Measurements from ENCODE around the gene DNAH8. TPM values are rescaled to one million over a fixed set of nuclear protein-coding genes. Genes with fewer than 3 reads are reported as not detected.

DNAH8 gene
- total and polyA plus RNA-seq, 2 donors (not counting 3 experiments of a cell fraction or from before 2014, with no cell fraction given): 0.29 to 0.61 TPM

DNA sequence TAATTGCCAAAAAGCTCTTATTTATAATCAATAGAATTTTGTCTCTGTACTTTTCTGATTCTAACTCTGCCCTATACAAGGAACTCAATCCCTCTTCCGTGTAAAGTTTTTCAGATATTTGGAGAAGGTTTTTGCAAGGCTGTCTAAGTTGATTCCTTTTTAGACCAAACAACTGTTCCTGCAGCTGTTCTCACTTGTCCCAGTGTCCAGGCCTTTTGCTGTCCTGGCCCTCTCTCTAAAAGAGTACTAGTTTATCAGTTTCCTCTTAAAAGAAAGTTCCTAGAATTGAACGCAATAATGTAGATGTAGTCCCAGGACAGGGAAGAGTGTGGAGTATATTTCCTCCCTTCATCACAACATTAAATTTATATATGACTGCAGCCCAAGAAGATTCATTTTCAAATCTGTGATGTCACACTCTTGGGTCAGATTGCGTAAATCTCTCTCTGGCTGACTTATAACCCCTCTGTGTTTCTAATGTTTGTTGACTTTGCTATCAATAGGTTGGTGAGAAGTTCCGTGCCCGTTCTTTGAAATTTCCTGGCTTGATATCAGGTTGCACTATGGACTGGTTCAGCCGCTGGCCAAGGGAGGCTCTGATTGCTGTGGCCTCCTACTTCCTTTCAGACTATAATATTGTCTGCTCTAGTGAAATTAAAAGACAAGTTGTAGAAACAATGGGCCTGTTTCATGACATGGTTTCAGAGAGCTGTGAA is 194.1 kb downstream of the DNAH8 start:
- Histone ChIP-seq H4K20me1 (replicated peaks; ENCODE audit: control insufficient read depth, extremely low read depth, insufficient read depth, low read length) (no peaks in the 10 kb centered on the region), H3K4me1 (ENCODE audit: control insufficient read depth, extremely low read depth, insufficient read depth, low read length) (no peaks in the 10 kb centered on the region), H3K4me3 (replicated peaks in 1 of 3; ENCODE audit: insufficient read depth in 1 of 3, low read depth in 1 of 3, low read length in 3 of 3) (no peak overlapping the region), H3K27me3 (ENCODE audit: control insufficient read depth in 2 of 2, insufficient read depth in 2 of 2, low read length in 2 of 2) (peaks cover 0 to 2% of the 10 kb centered on the region in 2 experiments), H3K79me2 (ENCODE audit: control insufficient read depth, insufficient read depth, low read length) (no peaks in the 10 kb centered on the region), H3K9ac (replicated peaks; ENCODE audit: extremely low read depth, insufficient read depth, low read length) (no peak overlapping the region), H3K4me2 (ENCODE audit: insufficient read depth, low read length) (no peak overlapping the region), H3K27ac (ENCODE audit: insufficient read depth, low read depth, low read length) (no peak overlapping the region), H3K36me3 (ENCODE audit: control insufficient read depth in 2 of 2, extremely low read depth in 1 of 2, insufficient read depth in 2 of 2, low read length in 2 of 2) (no peaks in the 10 kb centered on the region), H3K9me1 (replicated peaks; ENCODE audit: control insufficient read depth, extremely low read depth, insufficient read depth, low read length) (no peaks in the 10 kb centered on the region), H2AFZ (ENCODE audit: low read depth, low read length) (no peak overlapping the region), H3K9me3 (replicated peaks; ENCODE audit: control insufficient read depth, insufficient read depth, low read length) (no peaks in the 10 kb centered on the region)
- ChIA-PET POLR2A (no interaction called here), CTCF (no interaction called here)
- FAIRE-seq (no peak), DNase-seq (ENCODE audit: low read depth, low spot score) (peak; percentile 5)
- dilution Hi-C loops (cut with MboI; ENCODE audit: extremely low pct_ligation_motif_present, low sequenced_read_pairs) (no loop called here), intact Hi-C loops (cut with micrococcal nuclease) (no loop called here)
- TF ChIP-seq FOS (IDR thresholded peaks at IDR 0.05; ENCODE audit: borderline replicate concordance, insufficient read depth, low read length): no peak
- BruUV-seq (replicated peaks): no TSS peak

DNA sequence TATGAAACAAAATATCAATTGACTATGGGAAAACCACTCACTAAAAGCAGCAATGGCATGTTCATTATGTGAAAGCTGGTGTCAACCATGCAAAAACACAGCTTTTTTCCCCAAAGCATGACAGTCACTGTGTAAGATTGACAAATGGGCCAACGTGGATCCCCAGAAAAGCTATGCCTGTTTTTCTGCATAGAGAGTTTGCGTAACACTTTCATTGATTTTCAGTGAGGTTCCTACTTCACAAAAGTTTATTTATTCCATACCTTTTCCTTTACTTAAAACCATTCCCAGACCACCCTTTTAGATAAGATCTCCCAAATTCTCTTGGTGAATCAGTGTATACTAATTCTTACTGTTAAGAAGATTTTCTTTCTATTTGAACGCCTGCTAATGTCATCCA is 195.1 kb downstream of the DNAH8 start:
- H3K27ac ChIP-seq (ENCODE audit: insufficient read depth, low read depth, low read length): no peak overlapping the region
- H2AFZ ChIP-seq (ENCODE audit: low read depth, low read length): no peak overlapping the region
- no peak overlapping the region for H3K4me2 ChIP-seq (ENCODE audit: insufficient read depth, low read length)
- intact Hi-C loops (cut with micrococcal nuclease): no loop called here
- no peaks in the 10 kb centered on the region for H4K20me1 ChIP-seq (replicated peaks; ENCODE audit: control insufficient read depth, extremely low read depth, insufficient read depth, low read length)
- no peaks in the 10 kb centered on the region for H3K36me3 ChIP-seq (ENCODE audit: control insufficient read depth in 2 of 2, extremely low read depth in 1 of 2, insufficient read depth in 2 of 2, low read length in 2 of 2)
- no peaks in the 10 kb centered on the region for H3K9me1 ChIP-seq (replicated peaks; ENCODE audit: control insufficient read depth, extremely low read depth, insufficient read depth, low read length)
- ChIA-PET POLR2A (no interaction called here), CTCF (no interaction called here)
- DNase-seq (ENCODE audit: low read depth, low spot score): no peak
- FAIRE-seq: no peak
- TF ChIP-seq MYC (IDR thresholded peaks at IDR 0.05; ENCODE audit: low read depth, low read length): no peak
- TF ChIP-seq JUN (IDR thresholded peaks at IDR 0.05; ENCODE audit: borderline replicate concordance, insufficient read depth, insufficient read length, low read depth): no peak
- no peak for TF ChIP-seq FOS (IDR thresholded peaks at IDR 0.05; ENCODE audit: borderline replicate concordance, insufficient read depth, low read length)
- TF ChIP-seq POLR2AphosphoS5 (IDR thresholded peaks at IDR 0.05; ENCODE audit: insufficient read depth, low read depth, low read length): no peak
- TF ChIP-seq, protein P1, sequence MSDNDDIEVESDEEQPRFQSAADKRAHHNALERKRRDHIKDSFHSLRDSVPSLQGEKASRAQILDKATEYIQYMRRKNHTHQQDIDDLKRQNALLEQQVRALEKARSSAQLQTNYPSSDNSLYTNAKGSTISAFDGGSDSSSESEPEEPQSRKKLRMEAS (IDR thresholded peaks at IDR 0.05; ENCODE audit: insufficient read depth, insufficient read length): no peak
- no peak for TF ChIP-seq POLR2A (IDR thresholded peaks at IDR 0.05; ENCODE audit: low read depth, low read length)
- TF ChIP-seq, protein P2, sequence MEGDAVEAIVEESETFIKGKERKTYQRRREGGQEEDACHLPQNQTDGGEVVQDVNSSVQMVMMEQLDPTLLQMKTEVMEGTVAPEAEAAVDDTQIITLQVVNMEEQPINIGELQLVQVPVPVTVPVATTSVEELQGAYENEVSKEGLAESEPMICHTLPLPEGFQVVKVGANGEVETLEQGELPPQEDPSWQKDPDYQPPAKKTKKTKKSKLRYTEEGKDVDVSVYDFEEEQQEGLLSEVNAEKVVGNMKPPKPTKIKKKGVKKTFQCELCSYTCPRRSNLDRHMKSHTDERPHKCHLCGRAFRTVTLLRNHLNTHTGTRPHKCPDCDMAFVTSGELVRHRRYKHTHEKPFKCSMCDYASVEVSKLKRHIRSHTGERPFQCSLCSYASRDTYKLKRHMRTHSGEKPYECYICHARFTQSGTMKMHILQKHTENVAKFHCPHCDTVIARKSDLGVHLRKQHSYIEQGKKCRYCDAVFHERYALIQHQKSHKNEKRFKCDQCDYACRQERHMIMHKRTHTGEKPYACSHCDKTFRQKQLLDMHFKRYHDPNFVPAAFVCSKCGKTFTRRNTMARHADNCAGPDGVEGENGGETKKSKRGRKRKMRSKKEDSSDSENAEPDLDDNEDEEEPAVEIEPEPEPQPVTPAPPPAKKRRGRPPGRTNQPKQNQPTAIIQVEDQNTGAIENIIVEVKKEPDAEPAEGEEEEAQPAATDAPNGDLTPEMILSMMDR (IDR thresholded peaks at IDR 0.05; ENCODE audit: extremely low read depth in 1 of 2, insufficient read depth in 1 of 2, low read depth in 1 of 2, low read length in 2 of 2): no peak
- no peak for TF ChIP-seq GATA2 (IDR thresholded peaks at IDR 0.05; ENCODE audit: insufficient read depth, insufficient read length, low read depth, low read length)
- TF ChIP-seq EZH2 (IDR thresholded peaks at IDR 0.05; ENCODE audit: borderline replicate concordance, low read depth, low read length, severe bottlenecking): no peak
- H3K4me3 ChIP-seq (replicated peaks in 1 of 3; ENCODE audit: insufficient read depth in 1 of 3, low read depth in 1 of 3, low read length in 3 of 3): no peak overlapping the region
- no peaks in the 10 kb centered on the region for H3K9me3 ChIP-seq (replicated peaks; ENCODE audit: control insufficient read depth, insufficient read depth, low read length)
- no TSS peak for BruUV-seq (replicated peaks)
- dilution Hi-C loops (cut with MboI; ENCODE audit: extremely low pct_ligation_motif_present, low sequenced_read_pairs): no loop called here
- no peaks in the 10 kb centered on the region for H3K79me2 ChIP-seq (ENCODE audit: control insufficient read depth, insufficient read depth, low read length)
- H3K4me1 ChIP-seq (ENCODE audit: control insufficient read depth, extremely low read depth, insufficient read depth, low read length): no peaks in the 10 kb centered on the region
- H3K27me3 ChIP-seq (ENCODE audit: control insufficient read depth in 2 of 2, insufficient read depth in 2 of 2, low read length in 2 of 2): peaks cover 0 to 2% of the 10 kb centered on the region in 2 experiments
- H3K9ac ChIP-seq (replicated peaks; ENCODE audit: extremely low read depth, insufficient read depth, low read length): no peak overlapping the region
